Measurements from ENCODE around the gene DHRS9.

- no peak for TF ChIP-seq POLR2A (IDR thresholded peaks at IDR 0.05)
- no peak for TF ChIP-seq POLR2AphosphoS5 (IDR thresholded peaks at IDR 0.05)
Observed at GRCh38 chr2:169110916-169111315, 41.6 kb downstream of the DHRS9 start.
